MCF 10A (cell line): Measurements from ENCODE around the gene KDM4B. TPM values are rescaled to one million over a fixed set of nuclear protein-coding genes. Genes with fewer than 3 reads are reported as not detected.

Experiments
- BruUV-seq: library from RNA; stranded (reverse); fragments of 400-500 nt; replicated peaks from 2 replicates; lab custom pipeline; 2021; lab: Mats Ljungman, UMichigan
- CTCF ChIA-PET: fragments of 300-600 bp; sonication (Branson Sonifier 250); formaldehyde crosslinking; extraction: SDS; loops from one replicate; lab custom pipeline; 2021; ENCODE audit warnings: antibody characterized with exemption, inconsistent platforms; lab: Yijun Ruan, JAX
- POLR2A ChIA-PET: fragments of 300-600, 350-650 bp; sonication (Branson Sonifier 250); formaldehyde crosslinking; extraction: SDS; loops from one replicate; lab custom pipeline; 2020; ENCODE audit warnings: antibody characterized with exemption, inconsistent platforms; lab: Yijun Ruan, JAX
- DNase-seq: peaks from one replicate; pipeline ENCODE4 v3.0.0-alpha.2; 2018; ENCODE audit not compliant: unreplicated experiment
- H3K27ac Mint-ChIP-seq: one replicate; pipeline ENCODE4 v1.8.0; 2022; ENCODE audit warnings: mild to moderate bottlenecking, low read depth, mixed read lengths; ENCODE audit not compliant: unreplicated experiment
- H3K27me3 Mint-ChIP-seq: one replicate; pipeline ENCODE4 v1.8.0; 2022; ENCODE audit warnings: mixed read lengths; ENCODE audit not compliant: insufficient read depth, unreplicated experiment
- H3K36me3 Mint-ChIP-seq: one replicate; pipeline ENCODE4 v1.8.0; 2022; ENCODE audit warnings: mild to moderate bottlenecking, moderate library complexity, mixed read lengths; ENCODE audit not compliant: insufficient read depth, unreplicated experiment
- H3K4me1 Mint-ChIP-seq: one replicate; pipeline ENCODE4 v1.8.0; 2022; ENCODE audit warnings: mixed read lengths; ENCODE audit not compliant: insufficient read depth, unreplicated experiment
- H3K4me3 Mint-ChIP-seq: one replicate; pipeline ENCODE4 v1.8.0; 2022; ENCODE audit warnings: mild to moderate bottlenecking, moderate library complexity, mixed read lengths; ENCODE audit not compliant: unreplicated experiment
- H3K9me3 Mint-ChIP-seq: one replicate; pipeline ENCODE4 v1.8.0; 2022; ENCODE audit warnings: mixed read lengths; ENCODE audit not compliant: unreplicated experiment
- intact Hi-C: fragments of 100-400 bp; cut with micrococcal nuclease; formaldehyde crosslinking; loops from 2 replicates; pipeline ENCODE4 v1.14.1; 2022
- total RNA-seq: library from RNA; stranded (reverse); gene quantifications from 2 replicates; pipeline ENCODE4 v1.2.3, GENCODE V29; 2022
- TF ChIP-seq, protein P1 (sequence below): fragments of 200-600 bp; IDR thresholded peaks from one replicate; pipeline ENCODE4 v1.8.0; 2022; ENCODE audit warnings: antibody characterized with exemption, mild to moderate bottlenecking; ENCODE audit not compliant: unreplicated experiment

Gene KDM4B
- total RNA-seq, 1 experiment from 2014 or later, result 34.4 TPM

GRCh38 chr19:5171711-5172110 lies 202.8 kb downstream of the KDM4B start:
- peaks cover 9% of the 10 kb centered on the region for H3K9me3 Mint-ChIP-seq
- POLR2A ChIA-PET, result no interaction called here
- TF ChIP-seq, protein P1, sequence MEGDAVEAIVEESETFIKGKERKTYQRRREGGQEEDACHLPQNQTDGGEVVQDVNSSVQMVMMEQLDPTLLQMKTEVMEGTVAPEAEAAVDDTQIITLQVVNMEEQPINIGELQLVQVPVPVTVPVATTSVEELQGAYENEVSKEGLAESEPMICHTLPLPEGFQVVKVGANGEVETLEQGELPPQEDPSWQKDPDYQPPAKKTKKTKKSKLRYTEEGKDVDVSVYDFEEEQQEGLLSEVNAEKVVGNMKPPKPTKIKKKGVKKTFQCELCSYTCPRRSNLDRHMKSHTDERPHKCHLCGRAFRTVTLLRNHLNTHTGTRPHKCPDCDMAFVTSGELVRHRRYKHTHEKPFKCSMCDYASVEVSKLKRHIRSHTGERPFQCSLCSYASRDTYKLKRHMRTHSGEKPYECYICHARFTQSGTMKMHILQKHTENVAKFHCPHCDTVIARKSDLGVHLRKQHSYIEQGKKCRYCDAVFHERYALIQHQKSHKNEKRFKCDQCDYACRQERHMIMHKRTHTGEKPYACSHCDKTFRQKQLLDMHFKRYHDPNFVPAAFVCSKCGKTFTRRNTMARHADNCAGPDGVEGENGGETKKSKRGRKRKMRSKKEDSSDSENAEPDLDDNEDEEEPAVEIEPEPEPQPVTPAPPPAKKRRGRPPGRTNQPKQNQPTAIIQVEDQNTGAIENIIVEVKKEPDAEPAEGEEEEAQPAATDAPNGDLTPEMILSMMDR, result no peak
- intact Hi-C loops, result no loop called here
- H3K27me3 Mint-ChIP-seq, result no peaks in the 10 kb centered on the region
- peaks cover 10% of the 10 kb centered on the region for H3K4me1 Mint-ChIP-seq
- H3K4me3 Mint-ChIP-seq, result no peak overlapping the region
- CTCF ChIA-PET, result interaction anchor here (1.2 kb wide), 1 partner anchor 27 kb away, joined by 6 read pairs; no protein-coding TSS in a partner anchor
- no peak for DNase-seq
- BruUV-seq, result no TSS peak
- H3K36me3 Mint-ChIP-seq, result no peaks in the 10 kb centered on the region
- H3K27ac Mint-ChIP-seq, result no peak overlapping the region

DNA sequence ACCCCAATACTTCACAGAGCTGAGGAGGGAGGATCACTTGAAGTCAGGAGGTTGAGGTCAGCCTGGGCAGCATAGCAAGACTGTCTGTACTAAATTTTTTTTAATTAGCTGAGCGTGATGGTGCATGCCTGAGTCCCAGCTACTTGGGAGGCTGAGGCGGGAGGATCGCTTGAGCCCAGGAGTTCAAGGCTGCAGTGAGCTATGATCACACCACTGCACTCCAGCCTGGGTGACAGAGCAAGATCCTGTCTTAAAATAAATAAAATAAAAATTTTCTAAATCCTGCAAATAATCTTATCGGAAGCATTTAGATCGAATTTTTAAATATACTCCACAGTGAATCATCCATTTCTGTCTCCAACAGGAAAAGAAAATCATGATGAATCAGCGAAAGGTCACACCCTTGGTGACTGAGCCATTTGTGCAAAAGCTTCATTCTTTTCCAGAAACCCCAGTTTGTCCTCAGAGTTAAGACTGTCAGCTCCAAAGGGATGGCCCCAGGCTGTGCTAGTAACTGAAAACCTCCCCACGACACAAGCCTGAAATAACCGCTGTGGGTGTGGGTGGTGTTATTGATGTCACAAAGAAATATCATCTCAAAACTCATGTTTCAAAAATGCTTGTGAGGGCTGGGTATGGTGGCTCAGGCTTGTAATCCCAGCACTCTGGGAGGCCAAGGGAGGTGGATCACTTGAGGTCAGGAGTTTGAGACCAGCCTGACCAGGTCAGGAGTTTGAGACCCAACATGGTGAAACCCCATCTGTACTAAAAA lies 204.1 kb downstream of the KDM4B start:
- Mint-ChIP-seq H3K27me3 (no peaks in the 10 kb centered on the region), H3K27ac (peak overlapping the region; percentile 51), H3K9me3 (peaks cover 9% of the 10 kb centered on the region), H3K4me3 (no peak overlapping the region), H3K4me1 (peaks cover 12% of the 10 kb centered on the region), H3K36me3 (no peaks in the 10 kb centered on the region)
- ChIA-PET POLR2A (interaction anchor here (0.6 to 1.3 kb wide), 4 partner anchors 17 to 449 kb away, joined by 3 to 4 read pairs (median 3); no protein-coding TSS in a partner anchor), CTCF (interaction anchor here (0.6 to 0.7 kb wide), 2 partner anchors 23 to 383 kb away, joined by 3 to 4 read pairs; no protein-coding TSS in a partner anchor)
- TF ChIP-seq, protein P1, result no peak
- intact Hi-C loops, result no loop called here
- BruUV-seq, result no TSS peak
- DNase-seq, result peak; percentile 95

GRCh38 chr19:5173993-5174392 lies 205.1 kb downstream of the KDM4B start:
- POLR2A ChIA-PET, result no interaction called here
- TF ChIP-seq, protein P1, result no peak

DNA sequence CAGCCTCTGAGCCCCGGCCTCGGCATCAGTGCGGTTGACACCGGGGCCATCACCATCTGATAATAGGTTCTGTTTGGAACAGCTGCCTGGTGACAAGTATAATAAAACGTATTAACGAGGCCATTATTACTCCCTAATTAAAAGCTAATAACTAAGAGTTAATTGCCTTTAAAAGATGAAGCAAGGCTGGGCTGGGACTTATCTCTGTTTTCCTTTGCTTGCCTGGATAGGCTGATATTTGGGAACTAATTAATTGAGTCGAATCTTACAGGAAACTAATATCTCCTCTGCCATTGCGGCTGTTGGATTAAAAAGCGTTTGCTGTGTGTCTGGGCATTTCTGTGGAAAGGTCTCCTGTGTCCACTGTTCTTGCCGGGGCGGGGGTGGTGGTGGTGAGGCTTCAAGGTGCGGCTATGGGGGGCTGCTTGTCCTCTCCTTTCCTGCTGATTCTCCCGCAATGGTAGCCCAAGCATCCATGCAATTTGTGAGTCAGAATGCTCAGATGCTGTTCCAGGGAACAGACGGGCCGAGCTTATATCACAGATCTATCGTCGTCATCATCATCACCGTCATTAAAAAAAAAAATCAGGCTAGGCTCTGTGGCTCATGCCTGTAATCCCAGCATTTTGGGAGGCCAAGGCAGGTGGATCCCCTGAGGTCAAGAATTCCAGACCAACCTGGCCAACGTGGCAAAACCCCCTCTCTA lies 209.0 kb downstream of the KDM4B start:
- Mint-ChIP-seq H3K27me3 (no peaks in the 10 kb centered on the region), H3K27ac (no peak overlapping the region), H3K36me3 (no peaks in the 10 kb centered on the region), H3K4me3 (no peak overlapping the region), H3K9me3 (no peaks in the 10 kb centered on the region), H3K4me1 (peaks cover 12% of the 10 kb centered on the region)
- no peak for DNase-seq
- intact Hi-C loops, result no loop called here
- ChIA-PET CTCF (no interaction called here), POLR2A (no interaction called here)
- TF ChIP-seq, protein P1, result no peak
- no TSS peak for BruUV-seq

More at GRCh38 chr19:5173993-5174392, 205.1 kb downstream of the KDM4B start:
- no peak for DNase-seq
- Mint-ChIP-seq H3K4me3 (no peak overlapping the region), H3K4me1 (peaks cover 12% of the 10 kb centered on the region), H3K36me3 (no peaks in the 10 kb centered on the region), H3K9me3 (peaks cover 9% of the 10 kb centered on the region), H3K27ac (no peak overlapping the region), H3K27me3 (no peaks in the 10 kb centered on the region)
- no TSS peak for BruUV-seq
- intact Hi-C loops, result no loop called here
- CTCF ChIA-PET, result interaction anchor here (0.6 kb wide), 1 partner anchor 538 kb away, joined by 3 read pairs; no protein-coding TSS in a partner anchor
